CD4-positive, alpha-beta T cell treated with Interleukin-4 for 1 hour (primary cell): Measurements from ENCODE around the gene POPDC3.
"Not testable (repeated sequence)": the region's sequence is repeated elsewhere in the genome, so short reads cannot be mapped to it uniquely, and the experiment has no call there.

Experiments
- DNase-seq, 2 donors: peaks; one replicate each; pipeline ENCODE4 v3.0.0-alpha.2; 2020 to 2022

POPDC3 gene, protein sequence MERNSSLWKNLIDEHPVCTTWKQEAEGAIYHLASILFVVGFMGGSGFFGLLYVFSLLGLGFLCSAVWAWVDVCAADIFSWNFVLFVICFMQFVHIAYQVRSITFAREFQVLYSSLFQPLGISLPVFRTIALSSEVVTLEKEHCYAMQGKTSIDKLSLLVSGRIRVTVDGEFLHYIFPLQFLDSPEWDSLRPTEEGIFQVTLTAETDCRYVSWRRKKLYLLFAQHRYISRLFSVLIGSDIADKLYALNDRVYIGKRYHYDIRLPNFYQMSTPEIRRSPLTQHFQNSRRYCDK

DNA sequence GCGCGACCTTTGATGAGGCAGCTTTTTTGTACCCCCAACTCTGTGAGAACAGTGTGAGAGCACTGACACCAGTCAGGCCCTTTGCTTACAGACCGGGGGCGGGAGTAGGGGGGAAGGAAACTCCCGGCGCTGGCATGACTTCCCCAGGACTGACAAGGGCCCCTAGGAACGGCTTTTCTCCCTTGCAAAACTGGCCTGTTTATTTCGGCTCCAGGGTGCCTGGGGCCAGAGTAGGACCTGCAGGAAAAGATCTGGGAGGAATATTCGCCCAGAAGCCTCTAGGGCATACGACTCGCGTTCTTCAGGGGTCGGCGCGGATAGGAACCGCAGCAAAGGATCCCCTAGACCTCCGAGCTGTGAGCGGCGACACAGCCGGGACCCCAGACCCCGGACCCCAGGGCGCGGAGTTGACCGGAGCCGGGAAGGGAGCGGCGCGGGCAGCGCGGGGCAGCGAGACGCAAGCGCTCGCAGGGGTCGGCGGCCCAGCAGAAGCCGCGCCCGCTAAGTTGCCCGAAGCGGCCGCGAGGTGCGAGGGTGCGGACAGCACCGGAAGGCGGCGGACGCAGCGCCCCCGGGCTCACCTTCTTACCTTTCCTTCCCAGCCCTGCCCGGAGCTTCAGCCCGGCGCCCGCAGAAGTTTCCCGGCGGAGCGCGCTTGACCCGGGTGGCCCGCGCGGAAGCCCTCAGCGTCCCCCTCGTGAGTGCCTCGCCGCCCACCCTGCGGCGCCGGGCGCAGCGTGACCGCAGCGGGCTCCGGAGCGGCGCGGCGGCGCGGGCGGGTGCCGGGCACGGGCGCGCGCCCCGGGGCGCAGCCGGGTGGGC lies at the start of gene POPDC3:
Gene POPDC3, minus strand, starts transcription at position 771 of the 822 bp plus-strand sequence. CDS start 18,105 bp downstream, outside the sequence.
- DNase-seq, result no peak

GRCh38 chr6:105227295-105227767 lies 47.5 kb upstream of the POPDC3 start:
- no peak for DNase-seq

- no peak for DNase-seq
These were observed 46.9 kb upstream of the POPDC3 start for GRCh38 chr6:105226598-105227294.

DNA sequence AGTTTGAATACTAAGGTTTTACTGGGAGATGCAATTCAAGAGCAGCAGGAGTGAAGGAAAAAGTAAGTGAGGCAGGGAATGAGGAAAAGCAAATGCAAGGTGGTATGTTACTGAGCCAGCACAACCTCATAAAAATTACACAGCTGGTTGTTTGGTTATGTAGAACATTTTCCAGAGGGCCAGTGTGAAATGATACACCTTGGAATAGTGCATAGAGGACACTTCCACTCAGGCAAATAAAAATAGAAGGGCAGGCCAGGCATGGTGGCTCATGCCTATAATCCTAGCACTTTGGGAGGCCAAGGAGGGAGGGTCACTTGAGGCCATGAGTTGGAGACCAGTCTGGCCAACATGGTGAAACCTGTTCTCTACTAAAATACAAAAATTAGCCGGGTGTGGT lies 43.4 kb upstream of the POPDC3 start:
- DNase-seq, result no peak

DNA sequence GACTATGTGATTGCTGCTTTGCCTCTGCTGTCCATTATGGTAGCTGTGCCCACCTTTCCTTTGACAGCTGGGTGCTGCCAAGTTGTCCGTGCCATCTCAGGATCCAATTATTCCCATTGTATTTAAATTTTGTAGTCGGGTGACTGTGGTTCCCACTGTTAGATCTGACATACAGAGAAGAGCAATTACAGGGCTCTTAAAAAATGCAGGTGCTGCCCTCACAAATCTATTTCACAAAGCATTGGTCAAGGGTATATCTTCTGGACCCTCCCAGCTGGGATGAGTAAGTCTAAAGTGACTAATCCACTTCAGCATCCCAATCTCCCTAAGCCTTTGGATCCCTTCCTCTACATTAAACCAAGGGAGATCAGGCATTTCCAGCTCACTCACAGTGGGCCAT lies 41.4 kb upstream of the POPDC3 start:
- not testable (repeated sequence) for DNase-seq

- DNase-seq, result no peak
These were observed 40.4 kb upstream of the POPDC3 start for GRCh38 chr6:105220186-105220585.

DNA sequence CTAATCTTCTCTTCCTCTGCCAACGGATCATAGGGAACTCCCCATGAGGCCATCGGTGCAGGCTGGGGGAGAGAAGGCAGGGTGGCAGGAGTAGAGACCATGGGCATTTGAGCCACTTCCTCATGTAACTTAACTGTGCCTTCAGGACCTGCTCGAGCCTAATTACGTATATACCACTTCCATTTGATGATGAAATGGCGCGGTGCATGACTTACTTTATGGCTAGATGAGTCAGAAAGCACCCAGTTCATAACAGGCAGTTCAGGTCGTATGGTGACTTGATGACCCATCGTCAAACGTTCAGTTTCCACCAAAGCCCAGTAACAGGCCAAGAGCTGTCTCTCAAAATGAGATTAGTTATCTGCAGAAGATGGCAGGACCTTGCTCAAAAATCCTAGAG lies 39.4 kb upstream of the POPDC3 start:
- DNase-seq, result not testable (repeated sequence)

DNA sequence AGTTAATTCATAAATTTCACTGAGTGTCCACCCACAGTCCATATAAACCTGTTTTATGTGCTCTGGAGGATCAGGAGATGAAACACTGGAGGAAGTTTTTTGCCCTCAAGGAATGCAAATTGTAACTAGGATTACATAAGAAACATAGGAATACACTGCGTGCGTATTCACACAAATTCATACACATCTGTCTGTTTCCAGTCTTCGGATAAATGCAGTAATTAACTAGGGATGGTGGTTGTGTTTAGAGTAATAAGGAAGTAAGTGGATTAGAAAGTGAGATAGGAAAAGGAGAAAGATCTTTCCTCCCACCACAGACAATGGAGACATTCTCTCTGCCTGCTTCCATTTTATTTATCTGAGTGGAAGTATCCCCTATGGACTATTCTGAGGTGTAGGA lies 35.7 kb upstream of the POPDC3 start:
- no peak for DNase-seq

- no peak for DNase-seq
These were observed 34.9 kb upstream of the POPDC3 start for GRCh38 chr6:105214668-105215067.

GRCh38 chr6:105213272-105213671 lies 33.5 kb upstream of the POPDC3 start:
- DNase-seq, result no peak

DNA sequence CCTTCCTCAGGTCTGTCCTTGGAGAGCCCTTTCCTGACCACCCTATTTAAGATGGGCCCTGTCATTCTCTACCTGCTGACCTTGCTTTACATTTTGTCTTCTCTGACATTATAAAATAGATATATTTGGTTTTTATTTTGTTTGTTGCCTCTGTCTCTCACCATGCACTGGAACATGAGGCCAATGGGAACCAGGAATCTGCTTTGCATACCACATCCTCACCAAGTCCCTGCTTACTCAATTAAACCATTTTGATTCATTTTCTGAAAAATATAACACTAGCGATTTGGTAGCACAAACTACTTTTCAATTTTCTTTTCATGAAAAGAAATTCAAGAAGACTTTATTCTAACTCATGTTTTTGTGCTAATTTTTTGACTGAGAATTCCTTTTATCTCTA lies 32.8 kb upstream of the POPDC3 start:
- DNase-seq, result no peak

- DNase-seq, result no peak
These were observed 32.0 kb upstream of the POPDC3 start for GRCh38 chr6:105211831-105212230.

GRCh38 chr6:105210932-105211531 lies 31.2 kb upstream of the POPDC3 start:
- DNase-seq, result no peak

GRCh38 chr6:105209950-105210706 lies 30.3 kb upstream of the POPDC3 start:
- no peak for DNase-seq

DNA sequence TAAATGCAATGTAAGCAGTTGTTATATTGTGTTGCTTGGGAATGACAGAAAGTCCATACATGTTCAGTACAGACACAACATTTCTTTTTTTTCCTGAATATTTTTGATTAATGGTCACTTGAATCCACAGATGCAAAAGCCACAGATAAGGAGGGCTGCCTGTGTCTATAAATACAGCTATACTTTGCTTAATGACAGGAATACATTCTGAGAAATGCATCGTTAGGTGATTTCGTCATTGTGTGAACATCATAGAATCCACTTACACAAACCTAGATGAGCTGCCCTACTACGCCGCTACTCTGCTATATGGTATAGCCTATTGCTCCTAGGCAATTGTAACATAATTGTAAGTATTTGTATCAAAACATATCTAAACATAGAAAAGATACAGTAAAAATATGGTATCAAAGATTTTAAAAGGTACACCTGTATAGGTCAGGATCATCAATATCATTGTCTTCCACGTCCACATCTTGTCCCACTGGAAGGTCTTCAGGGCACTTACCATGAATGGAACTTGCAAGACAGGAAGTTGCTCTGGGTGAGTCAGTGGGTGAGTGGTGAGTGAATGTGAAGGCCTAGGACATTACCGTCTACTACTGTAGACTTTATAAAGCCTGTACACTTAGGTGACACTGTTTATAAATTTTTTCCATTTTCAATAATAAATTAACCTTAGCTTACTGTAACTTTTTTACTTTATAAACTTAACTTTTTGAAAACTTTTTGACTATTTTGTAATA lies 27.9 kb upstream of the POPDC3 start:
- DNase-seq, result no peak

DNA sequence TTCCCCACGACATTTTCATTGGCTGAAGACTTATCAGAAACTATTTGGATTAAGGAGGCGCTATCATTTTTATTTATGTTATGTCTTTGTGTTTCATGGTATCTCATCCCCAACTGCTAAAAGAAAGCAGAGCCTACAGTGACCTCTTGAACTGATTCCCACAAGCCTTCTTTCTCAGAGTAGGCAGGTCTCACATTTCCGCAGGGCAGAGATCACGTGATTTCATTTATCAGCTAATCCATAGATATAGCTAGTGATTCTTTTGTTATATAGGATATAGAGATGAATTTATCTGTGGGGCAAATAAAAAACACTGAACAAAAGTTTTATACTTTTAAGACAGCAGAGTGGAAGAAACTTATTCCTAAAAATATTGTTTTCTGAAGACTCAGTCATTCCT lies 25.0 kb upstream of the POPDC3 start:
- no peak for DNase-seq

DNA sequence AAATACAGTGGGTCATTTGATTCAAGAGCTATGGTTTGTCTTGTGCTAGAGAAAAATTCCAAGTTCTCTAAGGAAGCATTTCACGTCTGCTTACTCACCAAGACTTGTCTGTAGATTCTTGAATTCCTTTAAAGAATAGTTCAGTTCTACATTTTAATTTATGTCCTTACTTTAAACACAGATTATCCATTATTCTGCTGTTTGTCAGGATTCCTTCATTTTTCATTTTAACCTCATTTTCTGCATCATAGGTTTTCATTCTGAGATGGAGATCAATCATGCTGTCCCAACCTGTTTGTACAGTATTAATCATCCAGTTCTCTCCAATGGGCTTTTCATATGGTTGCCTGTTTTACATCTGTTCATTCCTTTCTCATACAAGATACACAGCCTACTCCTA lies 24.5 kb upstream of the POPDC3 start:
- DNase-seq, result no peak

DNA sequence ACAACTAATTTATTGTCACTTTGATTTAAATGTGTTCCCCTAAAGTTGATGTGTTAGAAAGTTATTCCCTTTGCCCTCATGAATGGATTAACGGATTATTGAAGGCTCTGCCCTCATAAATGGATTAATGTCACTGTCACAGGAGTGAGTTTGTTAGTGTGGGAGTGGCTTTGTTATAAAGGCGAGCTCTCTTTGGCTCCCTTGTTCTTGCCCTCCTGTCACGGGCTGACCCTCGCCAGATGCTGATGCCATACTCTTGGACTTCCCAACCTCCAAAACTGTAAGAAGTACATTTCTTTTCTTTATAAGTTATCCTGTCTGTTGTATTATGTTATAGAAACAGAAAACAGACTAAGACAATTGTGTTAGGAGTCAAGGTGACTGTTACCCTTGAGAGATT lies 22.7 kb upstream of the POPDC3 start:
- DNase-seq, result no peak

DNA sequence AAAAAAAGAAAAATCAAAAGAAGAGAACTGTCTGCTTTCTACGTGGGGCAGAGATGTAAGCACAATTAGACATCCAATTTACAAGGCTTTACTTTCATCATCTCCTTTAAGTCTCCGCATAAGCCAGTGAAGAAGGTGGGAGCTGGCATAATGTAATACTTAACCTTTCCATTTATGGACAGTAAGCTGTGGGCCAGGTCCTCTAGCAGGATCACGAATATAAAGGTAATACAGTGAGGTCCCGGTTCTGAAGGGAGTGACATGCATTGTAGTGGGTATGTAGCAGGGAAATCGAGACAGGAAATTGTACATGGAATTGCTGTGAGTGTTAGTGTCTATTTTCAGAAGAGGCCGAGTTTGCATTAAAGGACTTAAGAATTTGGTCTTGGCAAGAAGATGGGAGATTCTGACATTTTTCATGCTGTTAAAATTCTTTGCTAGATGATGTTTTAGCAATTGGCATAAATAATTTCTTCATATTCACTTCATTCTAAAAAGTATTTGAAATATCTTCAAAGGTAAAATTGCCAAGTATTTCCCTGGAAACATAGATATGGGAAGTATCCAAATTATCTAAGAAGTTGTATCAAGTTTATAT lies 20.4 kb upstream of the POPDC3 start:
- no peak for DNase-seq

DNA sequence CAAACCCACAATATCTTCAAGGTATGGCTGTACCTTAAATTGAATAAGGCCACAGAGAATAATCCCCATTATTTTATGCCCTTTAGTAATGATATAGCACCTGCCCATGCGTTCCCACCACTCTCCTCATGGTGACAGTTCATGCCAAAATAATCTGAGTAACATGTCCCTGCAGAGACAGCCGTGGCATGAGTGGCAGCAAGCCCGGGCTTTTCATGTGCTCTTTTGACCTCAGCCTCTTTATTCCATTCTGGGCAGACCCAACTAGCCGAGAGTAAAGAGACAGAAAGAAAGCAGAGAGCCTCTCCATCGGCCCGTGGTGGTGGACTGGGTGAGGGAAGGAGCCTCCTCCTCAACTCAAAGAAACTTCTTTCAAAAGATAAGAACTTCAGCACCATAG lies 19.9 kb upstream of the POPDC3 start:
- DNase-seq, result no peak

- no peak for DNase-seq
These were observed 16.3 kb upstream of the POPDC3 start for GRCh38 chr6:105196076-105196475.
